Left lobe of liver (tissue), 1 donor: Measurements from ENCODE around the gene ENTR1. TPM values are rescaled to one million over a fixed set of nuclear protein-coding genes. Genes with fewer than 3 reads are reported as not detected.

Source experiments
- total RNA-seq: library from RNA; stranded (reverse); gene quantifications from one replicate; pipeline ENCODE4 v1.2.1, GENCODE V29; 2021
- donor health status: DM: no; HTN: yes; CAD: no.

ENTR1 gene
- total RNA-seq, 1 donor from 2014 or later, result 39.5 TPM

Other genes with a start within 250 kb of the ENTR1 start
- gene LHX3, start 205.5 kb downstream of the ENTR1 start, total RNA-seq, result not detected
- gene QSOX2, start 164.8 kb downstream of the ENTR1 start, total RNA-seq, result 4.7 TPM
- 0.03 TPM for gene CCDC187, start 106.5 kb downstream of the ENTR1 start, total RNA-seq
- gene GPSM1, start 83.1 kb downstream of the ENTR1 start, total RNA-seq, result 4.8 TPM
- 13.8 TPM for gene DNLZ, start 46.9 kb downstream of the ENTR1 start, total RNA-seq
- 2.1 TPM for gene CARD9, start 36.9 kb downstream of the ENTR1 start, total RNA-seq
- 7.2 TPM for gene SNAPC4, start 10.4 kb downstream of the ENTR1 start, total RNA-seq
- 59.3 TPM for gene PMPCA, start within 50 bp of the ENTR1 start, total RNA-seq
- 8.8 TPM for gene INPP5E, start 29.2 kb upstream of the ENTR1 start, total RNA-seq
- gene SEC16A, start 72.4 kb upstream of the ENTR1 start, total RNA-seq, result 71.8 TPM
- 31.9 TPM for gene NOTCH1, start 135.4 kb upstream of the ENTR1 start, total RNA-seq